ENCODE data around the gene TRPC5OS.

The TRPC5OS gene

DNA sequence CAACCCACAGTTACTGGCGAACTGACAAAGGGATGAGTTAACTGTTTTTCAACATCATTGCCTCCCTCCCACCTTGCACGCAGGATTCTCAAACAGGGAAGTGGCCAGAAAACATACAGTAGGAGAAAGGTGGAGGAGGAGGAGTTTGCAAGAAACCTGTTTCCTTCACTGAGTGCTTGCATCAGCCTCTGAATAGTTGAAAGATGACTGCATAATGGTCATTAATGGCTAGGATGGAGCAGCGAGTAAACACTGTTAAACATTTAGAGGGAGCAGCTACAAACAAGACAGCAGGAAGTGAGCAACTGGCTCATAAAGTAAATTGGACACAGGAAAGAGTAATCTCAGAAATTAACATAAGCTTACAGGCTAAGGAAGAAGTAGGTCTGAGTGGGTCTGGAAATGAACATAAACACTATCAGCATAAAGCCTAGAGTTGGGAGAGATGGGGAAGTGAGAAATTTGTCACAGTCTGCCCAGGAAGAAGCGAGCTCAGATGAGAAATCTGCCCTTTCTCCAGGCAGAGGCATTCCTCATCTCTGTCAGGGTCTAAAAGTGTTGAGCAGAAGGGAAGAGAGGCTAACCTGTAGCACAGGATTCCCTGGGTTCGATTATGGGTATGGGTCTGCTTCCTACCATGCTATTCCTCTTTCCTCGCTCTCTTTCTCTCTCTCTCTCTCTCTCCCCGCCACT, 38.6 kb downstream of the TRPC5OS start:
- no peak for DNase-seq

DNA sequence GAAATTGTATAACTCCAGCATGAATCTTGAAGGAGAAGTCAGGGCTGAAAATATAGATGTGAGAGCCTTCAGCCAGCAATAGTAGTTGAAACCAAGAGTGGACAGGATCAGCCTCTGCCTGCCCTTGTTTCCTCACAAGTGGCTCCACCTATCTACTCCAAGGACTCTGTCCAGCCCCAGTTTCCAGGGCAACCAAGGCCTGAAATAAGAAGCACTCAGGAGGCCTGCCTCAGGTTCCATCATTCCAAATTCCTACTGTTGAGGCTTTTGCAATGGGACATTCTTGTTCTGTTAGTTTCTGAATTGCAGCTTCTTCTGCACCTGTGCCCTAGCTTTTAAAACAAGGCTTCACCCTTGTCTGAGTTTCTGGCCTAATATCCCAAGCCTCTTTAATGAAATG, 41.6 kb downstream of the TRPC5OS start:
- no peak for DNase-seq

DNA sequence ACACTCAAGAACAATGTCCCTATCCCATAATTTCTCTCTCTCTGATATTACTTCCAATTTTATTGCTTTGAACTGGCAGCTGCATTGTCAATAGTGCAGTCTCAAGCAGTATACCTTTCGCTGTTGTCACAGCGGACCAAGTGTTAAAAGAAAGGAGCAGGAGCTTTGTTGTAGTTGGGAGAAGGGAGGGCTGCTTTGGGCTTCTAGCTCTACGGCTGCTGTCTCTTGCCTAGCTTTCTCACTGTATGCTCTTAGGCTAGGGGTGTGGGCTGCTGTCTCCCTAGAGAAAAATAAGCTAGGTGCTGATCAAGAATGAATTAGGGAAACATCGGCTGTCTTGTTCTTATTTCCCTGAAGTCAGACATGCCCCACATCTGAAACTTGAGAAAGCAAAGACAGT, 52.5 kb downstream of the TRPC5OS start:
- no peak for DNase-seq
